Liver (tissue), 9 donors: Measurements from ENCODE around the gene NIPAL4. TPM values are rescaled to one million over a fixed set of nuclear protein-coding genes. Genes with fewer than 3 reads are reported as not detected.

Experiments used
- DNase-seq: peaks from one replicate; pipeline ENCODE4 v3.0.0-alpha.2; 2017; ENCODE audit warnings: low spot score
- H3K27ac ChIP-seq, 2 donors: one replicate each; pipeline ENCODE4 v1.7.0; 2013; ENCODE audit warnings: inconsistent platforms in 2 of 2, low read length in 2 of 2, control low read depth in 1 of 2, low read depth in 1 of 2, mild to moderate bottlenecking in 1 of 2
- H3K27me3 ChIP-seq, 4 donors: one replicate each; pipeline versions ENCODE4 v1.6.1 to v1.7.0; 2013; ENCODE audit warnings: low read length in 3 of 4, inconsistent platforms in 1 of 4, mild to moderate bottlenecking in 1 of 4, moderate library complexity in 1 of 4; ENCODE audit not compliant: control insufficient read depth in 4 of 4, insufficient read depth in 4 of 4
- H3K36me3 ChIP-seq, 4 donors: one replicate each; pipeline versions ENCODE4 v1.6.1 to v1.7.0; 2013; ENCODE audit warnings: low read length in 3 of 4, mild to moderate bottlenecking in 3 of 4, low read depth in 1 of 4, moderate library complexity in 1 of 4; ENCODE audit not compliant: control insufficient read depth in 4 of 4, insufficient read depth in 3 of 4
- H3K4me1 ChIP-seq, 4 donors: one replicate each; pipeline versions ENCODE4 v1.6.1 to v1.7.0; 2013; ENCODE audit warnings: low read length in 3 of 4, mild to moderate bottlenecking in 3 of 4, moderate library complexity in 1 of 4; ENCODE audit not compliant: control insufficient read depth in 4 of 4, insufficient read depth in 4 of 4
- H3K4me3 ChIP-seq, 3 donors: one replicate each; pipeline versions ENCODE4 v1.6.1 to v1.7.0; 2013; ENCODE audit warnings: low read length in 3 of 3, control low read depth in 1 of 3, low read depth in 1 of 3, mild to moderate bottlenecking in 1 of 3
- H3K9ac ChIP-seq, 2 donors: one replicate each; pipeline ENCODE4 v1.7.0; 2013; ENCODE audit warnings: low read length in 2 of 2, mild to moderate bottlenecking in 2 of 2, moderate library complexity in 2 of 2, control low read depth in 1 of 2, low read depth in 1 of 2
- H3K9me3 ChIP-seq, 4 donors: one replicate each; pipeline versions ENCODE4 v1.6.1 to v1.7.0; 2013; ENCODE audit warnings: low read length in 3 of 4; ENCODE audit not compliant: control insufficient read depth in 4 of 4
- CTCF ChIP-seq: fragments of 150-350 bp; IDR thresholded peaks from 2 replicates; pipeline ENCODE4 v1.5.1; 2017; ENCODE audit warnings: improper control_type of control experiment, low read depth, low read length; ENCODE audit not compliant: missing input control
- EGR1 ChIP-seq, 2 donors: IDR thresholded peaks; 2 replicates each; pipeline ENCODE4 v1.6.1; 2016 to 2018; ENCODE audit warnings: antibody characterized with exemption in 2 of 2, low read depth in 2 of 2
- FOXA1 ChIP-seq: IDR thresholded peaks from 2 replicates; pipeline ENCODE4 v1.6.1; 2016; ENCODE audit warnings: antibody characterized with exemption
- FOXA2 ChIP-seq: IDR thresholded peaks from 2 replicates; pipeline ENCODE4 v1.6.1; 2016; ENCODE audit warnings: antibody characterized with exemption
- GABPA ChIP-seq, 2 donors: IDR thresholded peaks in 1 of 2; conservative IDR thresholded peaks in 1 of 2; 2 replicates each; pipeline ENCODE4 v1.6.1; 2016; ENCODE audit warnings: antibody characterized with exemption in 2 of 2, mild to moderate bottlenecking in 1 of 2, moderate library complexity in 1 of 2
- HNF4A ChIP-seq, 2 donors: conservative IDR thresholded peaks; 2 replicates each; pipeline ENCODE4 v1.6.1; 2016; ENCODE audit warnings: antibody characterized with exemption in 2 of 2, mild to moderate bottlenecking in 2 of 2
- HNF4G ChIP-seq: IDR thresholded peaks from 2 replicates; pipeline ENCODE4 v1.6.1; 2016; ENCODE audit warnings: antibody characterized with exemption
- MAX ChIP-seq: IDR thresholded peaks from 2 replicates; pipeline ENCODE4 v1.6.1; 2016; ENCODE audit warnings: antibody characterized with exemption
- NR2F2 ChIP-seq: IDR thresholded peaks from 2 replicates; pipeline ENCODE4 v1.6.1; 2016; ENCODE audit warnings: antibody characterized with exemption
- RAD21 ChIP-seq, 2 donors: IDR thresholded peaks; 2 replicates each; pipeline ENCODE4 v1.6.1; 2016; ENCODE audit warnings: antibody characterized with exemption in 2 of 2, mild to moderate bottlenecking in 2 of 2
- REST ChIP-seq: IDR thresholded peaks from 2 replicates; pipeline ENCODE4 v1.6.1; 2016; ENCODE audit warnings: antibody characterized with exemption, mild to moderate bottlenecking
- RXRA ChIP-seq, 2 donors: IDR thresholded peaks; 2 replicates each; pipeline ENCODE4 v1.6.1; 2017 to 2018; ENCODE audit warnings: antibody characterized with exemption in 2 of 2, mild to moderate bottlenecking in 1 of 2
- SP1 ChIP-seq: IDR thresholded peaks from 2 replicates; pipeline ENCODE4 v1.6.1; 2018; ENCODE audit warnings: antibody characterized with exemption, mild to moderate bottlenecking
- TAF1 ChIP-seq: conservative IDR thresholded peaks from 2 replicates; pipeline ENCODE4 v1.6.1; 2016; ENCODE audit warnings: antibody characterized with exemption, mild to moderate bottlenecking
- YY1 ChIP-seq: IDR thresholded peaks from 2 replicates; pipeline ENCODE4 v1.6.1; 2016; ENCODE audit warnings: antibody characterized with exemption, mild to moderate bottlenecking
- ZBTB33 ChIP-seq: IDR thresholded peaks from 2 replicates; pipeline ENCODE4 v1.6.1; 2016; ENCODE audit warnings: antibody characterized with exemption
- WGBS: extraction: QIAGEN DNeasy Blood & Tissue Kit; methylation state at CpG from one replicate; pipeline ENCODE4 v1.1.7; 2013; 5-methylcytosine and 5-hydroxymethylcytosine counted together
- polyA plus RNA-seq, 2 donors: library from polyadenylated mRNA; stranded (reverse) in 1 of 2; unstranded in 1 of 2; fragments of 200-250 nt in 1 of 2; fragments of >200 nt in 1 of 2; fragmentation: Nextera tagmentation in 1 of 2; extraction: Ambion mirVana in 1 of 2; gene quantifications; one replicate each; pipeline versions ENCODE4 v1.2.1 to v1.2.3, GENCODE V29; 2013 to 2015
- total RNA-seq, 2 donors: library from RNA; depleted of rRNA; stranded (reverse); fragments of >200 nt; gene quantifications; one replicate each; pipeline ENCODE4 v1.2.3, GENCODE V29; 2014
- donor health status: healthy.
- donor health status: healthy.
- donor health status: healthy.
- donor health status: healthy.
- donor health status: healthy.

Gene NIPAL4
- total and polyA plus RNA-seq, 4 donors, result not detected

GRCh38 chr5:157454273-157454672, 5.7 kb upstream of the NIPAL4 start:
- DNase-seq, result no peak

GRCh38 chr5:157455057-157455456, 5.0 kb upstream of the NIPAL4 start:
- Histone ChIP-seq H3K4me1 (peaks cover under 1 to 4% (median 3%) of the 10 kb centered on the region in 4 donors), H3K9me3 (no peaks in the 10 kb centered on the region), H3K36me3 (no peaks in the 10 kb centered on the region), H3K27me3 (no peaks in the 10 kb centered on the region), H3K9ac (no peak overlapping the region), H3K27ac (no peak overlapping the region), H3K4me3 (no peak overlapping the region)
- DNase-seq, result no peak
- WGBS, result 85% methylated on average over 7 of the region's 7 CpGs
- no peak for TF ChIP-seq GABPA (IDR thresholded peaks at IDR 0.05 in 1 of 2, conservative IDR thresholded peaks at IDR 0.05 in 1 of 2)
- TF ChIP-seq FOXA1, result no peak
- no peak for TF ChIP-seq REST
- TF ChIP-seq NR2F2, result no peak
- TF ChIP-seq CTCF, result no peak
- no peak for TF ChIP-seq YY1
- TF ChIP-seq FOXA2, result no peak
- no peak for TF ChIP-seq RAD21 (IDR thresholded peaks at IDR 0.05)
- no peak for TF ChIP-seq TAF1
- TF ChIP-seq EGR1 (IDR thresholded peaks at IDR 0.05; ENCODE audit: low read depth in 2 of 2), result no peak
- TF ChIP-seq SP1, result no peak
- TF ChIP-seq HNF4A (conservative IDR thresholded peaks at IDR 0.05), result no peak
- TF ChIP-seq ZBTB33, result no peak
- no peak for TF ChIP-seq MAX
- no peak for TF ChIP-seq RXRA (IDR thresholded peaks at IDR 0.05)
- no peak for TF ChIP-seq HNF4G

More at GRCh38 chr5:157454273-157454672, 5.7 kb upstream of the NIPAL4 start:
- Histone ChIP-seq H3K36me3 (no peaks in the 10 kb centered on the region), H3K9me3 (no peaks in the 10 kb centered on the region), H3K27me3 (no peaks in the 10 kb centered on the region), H3K27ac (no peak overlapping the region), H3K4me1 (no peaks in the 10 kb centered on the region), H3K4me3 (no peak overlapping the region), H3K9ac (no peak overlapping the region)
- 88% methylated on average over 7 of the region's 7 CpGs for WGBS
- TF ChIP-seq MAX (no peak), RXRA (IDR thresholded peaks at IDR 0.05) (no peak), REST (no peak), FOXA1 (no peak)
